ENCODE measurements around the gene PARVA.

The PARVA gene

DNA sequence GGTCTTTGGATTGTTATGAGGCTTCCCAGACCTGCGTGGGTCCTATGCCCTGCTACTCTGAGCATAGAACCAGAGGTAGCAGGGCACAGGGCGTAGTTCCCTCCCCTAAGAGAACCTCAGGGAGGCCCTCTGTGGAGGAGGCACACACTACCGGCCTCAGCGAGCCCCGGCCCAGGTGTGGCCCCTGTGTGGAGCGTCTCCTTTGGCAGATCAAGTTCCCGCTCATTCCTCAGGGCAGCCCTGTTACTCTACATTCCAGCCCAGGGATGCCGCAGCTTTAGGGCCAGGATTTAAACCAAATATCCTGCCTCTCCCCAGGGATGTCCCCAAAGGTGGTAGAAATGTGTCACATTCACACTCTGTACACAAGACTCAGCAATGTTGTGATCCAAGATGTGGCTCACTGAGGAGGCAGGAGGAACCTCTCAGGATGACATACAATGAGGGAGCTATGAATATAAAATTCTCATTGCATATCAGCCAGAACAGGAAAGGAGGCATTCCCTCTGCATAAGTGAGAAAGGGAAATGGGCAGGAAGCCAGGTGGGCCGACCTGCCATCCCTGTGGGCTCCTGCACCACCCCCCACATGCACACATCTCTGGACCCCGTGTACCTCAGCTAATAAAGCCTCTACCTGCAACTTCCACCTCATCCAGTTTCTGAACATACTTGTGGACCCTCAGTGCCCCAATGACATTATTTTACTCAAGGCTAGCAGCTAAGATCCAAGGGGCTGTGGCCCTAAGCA lies 165.0 kb downstream of the PARVA start:
- TF ChIP-seq FOXP2 (optimal IDR thresholded peaks at IDR 0.05; ENCODE audit: borderline replicate concordance, extremely low read depth, extremely low read length, insufficient read depth) (no peak), TAF1 (IDR thresholded peaks at IDR 0.05; ENCODE audit: borderline replicate concordance, insufficient read depth, low read length) (no peak), SIN3A (IDR thresholded peaks at IDR 0.05; ENCODE audit: borderline replicate concordance, insufficient read depth, low read length) (no peak)
- TF ChIP-seq, protein P1, sequence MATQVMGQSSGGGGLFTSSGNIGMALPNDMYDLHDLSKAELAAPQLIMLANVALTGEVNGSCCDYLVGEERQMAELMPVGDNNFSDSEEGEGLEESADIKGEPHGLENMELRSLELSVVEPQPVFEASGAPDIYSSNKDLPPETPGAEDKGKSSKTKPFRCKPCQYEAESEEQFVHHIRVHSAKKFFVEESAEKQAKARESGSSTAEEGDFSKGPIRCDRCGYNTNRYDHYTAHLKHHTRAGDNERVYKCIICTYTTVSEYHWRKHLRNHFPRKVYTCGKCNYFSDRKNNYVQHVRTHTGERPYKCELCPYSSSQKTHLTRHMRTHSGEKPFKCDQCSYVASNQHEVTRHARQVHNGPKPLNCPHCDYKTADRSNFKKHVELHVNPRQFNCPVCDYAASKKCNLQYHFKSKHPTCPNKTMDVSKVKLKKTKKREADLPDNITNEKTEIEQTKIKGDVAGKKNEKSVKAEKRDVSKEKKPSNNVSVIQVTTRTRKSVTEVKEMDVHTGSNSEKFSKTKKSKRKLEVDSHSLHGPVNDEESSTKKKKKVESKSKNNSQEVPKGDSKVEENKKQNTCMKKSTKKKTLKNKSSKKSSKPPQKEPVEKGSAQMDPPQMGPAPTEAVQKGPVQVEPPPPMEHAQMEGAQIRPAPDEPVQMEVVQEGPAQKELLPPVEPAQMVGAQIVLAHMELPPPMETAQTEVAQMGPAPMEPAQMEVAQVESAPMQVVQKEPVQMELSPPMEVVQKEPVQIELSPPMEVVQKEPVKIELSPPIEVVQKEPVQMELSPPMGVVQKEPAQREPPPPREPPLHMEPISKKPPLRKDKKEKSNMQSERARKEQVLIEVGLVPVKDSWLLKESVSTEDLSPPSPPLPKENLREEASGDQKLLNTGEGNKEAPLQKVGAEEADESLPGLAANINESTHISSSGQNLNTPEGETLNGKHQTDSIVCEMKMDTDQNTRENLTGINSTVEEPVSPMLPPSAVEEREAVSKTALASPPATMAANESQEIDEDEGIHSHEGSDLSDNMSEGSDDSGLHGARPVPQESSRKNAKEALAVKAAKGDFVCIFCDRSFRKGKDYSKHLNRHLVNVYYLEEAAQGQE (IDR thresholded peaks at IDR 0.05; ENCODE audit: insufficient read depth in 1 of 2, low read depth in 2 of 2, low read length in 2 of 2) = no peak

DNA sequence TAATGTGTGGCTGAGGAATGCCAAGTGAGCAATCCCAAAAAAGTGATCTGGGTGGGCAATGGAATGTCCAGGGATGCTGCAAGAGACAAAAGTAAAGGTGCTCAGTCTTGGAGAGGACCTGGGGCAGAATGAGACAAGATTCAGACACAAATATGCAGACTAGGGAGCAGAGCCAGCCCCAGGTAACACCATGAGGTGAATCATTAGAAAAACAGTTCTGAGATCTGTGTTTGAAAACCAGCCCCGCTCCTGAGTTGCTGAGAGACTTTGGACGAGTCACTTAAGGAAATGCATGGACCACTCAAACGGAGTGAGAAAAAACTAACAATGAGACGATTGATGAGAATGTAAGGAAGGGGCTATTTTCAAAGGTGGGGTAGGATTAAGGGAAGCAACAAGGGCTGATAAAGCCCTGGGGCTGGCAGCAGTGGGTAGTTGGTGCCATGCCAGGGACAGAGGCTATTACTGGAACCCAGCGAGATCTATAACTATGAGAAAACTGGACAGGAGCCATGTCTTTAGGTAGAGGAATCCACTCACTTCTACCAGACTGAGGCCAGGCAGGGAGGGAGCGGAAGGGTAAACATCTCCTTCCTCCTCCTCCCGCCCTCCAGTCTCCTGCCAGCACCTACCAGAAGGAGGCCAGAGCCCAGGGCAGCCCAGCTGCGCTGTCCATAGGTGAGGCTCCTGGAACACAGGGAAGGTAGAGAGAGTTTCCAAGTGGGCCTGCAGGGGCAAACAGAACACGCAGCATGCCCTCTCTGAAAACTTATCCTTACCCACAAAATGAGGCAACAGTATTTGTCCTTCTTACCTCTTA lies 166.4 kb downstream of the PARVA start:
- no peak for TF ChIP-seq SIN3A (IDR thresholded peaks at IDR 0.05; ENCODE audit: borderline replicate concordance, insufficient read depth, low read length)
- TF ChIP-seq FOXP2 (optimal IDR thresholded peaks at IDR 0.05; ENCODE audit: borderline replicate concordance, extremely low read depth, extremely low read length, insufficient read depth) = no peak
- TF ChIP-seq TAF1 (IDR thresholded peaks at IDR 0.05; ENCODE audit: borderline replicate concordance, insufficient read depth, low read length) = no peak
- TF ChIP-seq, protein P1 (IDR thresholded peaks at IDR 0.05; ENCODE audit: insufficient read depth in 1 of 2, low read depth in 2 of 2, low read length in 2 of 2) = no peak
- TF ChIP-seq POLR2AphosphoS5 (IDR thresholded peaks at IDR 0.05; ENCODE audit: low read depth, low read length) = no peak

DNA sequence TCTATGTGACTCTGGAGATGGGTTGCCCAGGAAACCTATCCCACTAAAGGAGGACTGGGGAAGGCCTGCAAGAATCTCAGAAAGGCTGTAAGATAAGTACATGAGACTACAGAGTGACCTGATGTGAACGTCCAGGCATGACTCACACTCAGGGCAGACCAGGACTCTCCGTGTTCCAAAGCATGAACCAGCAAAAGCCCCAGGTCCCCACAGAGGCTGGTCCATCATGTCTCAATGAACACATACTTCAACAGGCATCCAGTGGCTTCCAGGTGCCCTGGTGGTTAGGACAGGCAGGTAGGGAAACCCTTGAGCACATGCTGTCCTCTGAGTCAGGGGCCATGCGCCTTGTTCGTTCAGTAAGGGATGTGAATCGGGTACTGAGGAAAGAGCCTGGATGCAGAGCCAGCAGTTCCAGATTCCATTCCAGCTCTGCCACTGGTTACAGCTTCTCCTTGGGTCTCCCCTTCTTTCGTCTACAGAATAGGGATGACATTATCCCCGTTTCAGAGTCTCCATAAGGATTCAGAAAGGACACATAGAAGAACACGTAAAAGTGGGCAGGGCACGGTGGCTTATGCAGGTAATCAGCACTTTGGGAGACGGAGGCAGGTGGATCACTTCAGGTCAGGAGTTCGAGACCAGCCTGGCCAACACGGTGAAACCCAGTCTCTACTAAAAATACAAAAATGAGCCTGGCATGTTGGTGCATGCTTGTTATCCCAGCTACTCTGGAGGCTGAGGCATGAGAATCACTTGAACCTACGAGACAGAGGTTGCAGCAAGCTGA lies 167.8 kb downstream of the PARVA start:
- TF ChIP-seq, protein P1 (IDR thresholded peaks at IDR 0.05; ENCODE audit: insufficient read depth in 1 of 2, low read depth in 2 of 2, low read length in 2 of 2) = no peak
- no peak for TF ChIP-seq TAF1 (IDR thresholded peaks at IDR 0.05; ENCODE audit: borderline replicate concordance, insufficient read depth, low read length)
- no peak for TF ChIP-seq POLR2AphosphoS5 (IDR thresholded peaks at IDR 0.05; ENCODE audit: low read depth, low read length)
- no peak for TF ChIP-seq FOXP2 (optimal IDR thresholded peaks at IDR 0.05; ENCODE audit: borderline replicate concordance, extremely low read depth, extremely low read length, insufficient read depth)
- no peak for TF ChIP-seq SIN3A (IDR thresholded peaks at IDR 0.05; ENCODE audit: borderline replicate concordance, insufficient read depth, low read length)

DNA sequence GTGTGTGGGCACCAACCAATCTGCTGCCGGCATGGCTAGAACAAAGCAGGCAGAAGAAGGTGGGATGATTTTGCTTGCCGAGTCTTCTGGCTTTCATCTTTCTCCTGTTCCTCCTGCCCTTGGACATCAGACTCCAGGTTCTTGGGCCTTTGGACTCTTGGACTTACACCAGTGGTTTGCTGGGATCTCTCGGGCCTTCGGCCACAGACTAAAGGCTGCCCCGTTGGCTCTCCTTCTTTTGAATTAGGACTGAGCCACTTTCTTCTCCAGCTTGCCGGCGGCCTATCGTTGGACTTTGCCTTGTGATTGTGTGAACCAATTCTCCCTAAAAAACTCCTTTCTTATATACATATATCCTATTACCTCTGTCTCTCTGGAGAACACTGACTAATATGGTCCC lies 168.8 kb downstream of the PARVA start:
- no peak for TF ChIP-seq POLR2AphosphoS5 (IDR thresholded peaks at IDR 0.05; ENCODE audit: low read depth, low read length)
- no peak for TF ChIP-seq TAF1 (IDR thresholded peaks at IDR 0.05; ENCODE audit: borderline replicate concordance, insufficient read depth, low read length)
- TF ChIP-seq, protein P1 (IDR thresholded peaks at IDR 0.05; ENCODE audit: insufficient read depth in 1 of 2, low read depth in 2 of 2, low read length in 2 of 2) = no peak
- no peak for TF ChIP-seq SIN3A (IDR thresholded peaks at IDR 0.05; ENCODE audit: borderline replicate concordance, insufficient read depth, low read length)
- TF ChIP-seq FOXP2 (optimal IDR thresholded peaks at IDR 0.05; ENCODE audit: borderline replicate concordance, extremely low read depth, extremely low read length, insufficient read depth) = no peak
